Keratinocyte (primary cell): Measurements from ENCODE around the gene LSM10. TPM values are rescaled to one million over a fixed set of nuclear protein-coding genes. Genes with fewer than 3 reads are reported as not detected.

Experiments used
- DNase-seq: peaks from one replicate; pipeline ENCODE4 v3.0.0-alpha.2; 2011; ENCODE audit warnings: low read depth, missing footprints, low spot score
- FAIRE-seq: peaks from 2 replicates; lab custom pipeline; 2011; peaks lifted over from hg19 to GRCh38; lab: Jason Lieb, UNC
- H2AFZ ChIP-seq: 2 replicates; pipeline ENCODE4 v1.6.0; 2012; ENCODE audit warnings: low read length, control low read depth, inconsistent platforms; ENCODE audit not compliant: control insufficient read depth
- H3K27ac ChIP-seq: 2 replicates; pipeline ENCODE4 v1.5.1; 2011; ENCODE audit warnings: low read length; ENCODE audit not compliant: control insufficient read depth, insufficient read depth
- H3K27me3 ChIP-seq: 3 replicates; pipeline ENCODE4 v1.6.0; 2011; ENCODE audit warnings: low read length; ENCODE audit not compliant: control insufficient read depth, insufficient read depth; ENCODE audit errors: extremely low read depth
- H3K36me3 ChIP-seq, 2 experiments: 2 replicates in 1 of 2; 3 replicates in 1 of 2; pipeline ENCODE4 v1.5.1; 2011; ENCODE audit warnings: low read length in 2 of 2, mild to moderate bottlenecking in 1 of 2; ENCODE audit not compliant: control insufficient read depth in 2 of 2, insufficient read depth in 2 of 2; ENCODE audit errors: extremely low read depth in 1 of 2
- H3K4me1 ChIP-seq: 3 replicates; pipeline ENCODE4 v1.5.1; 2011; ENCODE audit warnings: low read length; ENCODE audit not compliant: control insufficient read depth, insufficient read depth; ENCODE audit errors: extremely low read depth
- H3K4me2 ChIP-seq: 3 replicates; pipeline ENCODE4 v1.6.0; 2011; ENCODE audit warnings: low read depth, low read length; ENCODE audit not compliant: control insufficient read depth, insufficient read depth; ENCODE audit errors: extremely low read depth
- H3K4me3 ChIP-seq, 3 experiments: fragments of 200-600 bp in 1 of 3; sonication (generic) in 1 of 3; 2 replicates in 2 of 3; 3 replicates in 1 of 3; pipeline ENCODE4 v1.5.1; 2011 to 2016; ENCODE audit warnings: low read length in 3 of 3, mild to moderate bottlenecking in 3 of 3, control low read depth in 2 of 3, inconsistent platforms in 1 of 3, low read depth in 1 of 3, mixed read lengths in 1 of 3, mixed run types in 1 of 3, moderate library complexity in 1 of 3; ENCODE audit not compliant: control insufficient read depth in 2 of 3, insufficient read depth in 2 of 3; ENCODE audit errors: extremely low read depth in 1 of 3
- H3K79me2 ChIP-seq: 2 replicates; pipeline ENCODE4 v1.6.0; 2012; ENCODE audit warnings: low read length; ENCODE audit not compliant: control insufficient read depth, insufficient read depth
- H3K9ac ChIP-seq: 3 replicates; pipeline ENCODE4 v1.6.0; 2011; ENCODE audit warnings: low read length; ENCODE audit not compliant: control insufficient read depth, insufficient read depth; ENCODE audit errors: extremely low read depth
- H3K9me1 ChIP-seq: 3 replicates; pipeline ENCODE4 v1.6.0; 2011; ENCODE audit warnings: low read length; ENCODE audit not compliant: control insufficient read depth, insufficient read depth; ENCODE audit errors: extremely low read depth
- H3K9me3 ChIP-seq: 2 replicates; pipeline ENCODE4 v1.5.1; 2012; ENCODE audit warnings: low read depth, low read length; ENCODE audit not compliant: control insufficient read depth
- H4K20me1 ChIP-seq: 3 replicates; pipeline ENCODE4 v1.6.0; 2011; ENCODE audit warnings: low read length; ENCODE audit not compliant: control insufficient read depth, insufficient read depth; ENCODE audit errors: extremely low read depth
- EZH2 ChIP-seq: IDR thresholded peaks from one replicate; pipeline ENCODE4 v1.6.1; 2012; ENCODE audit warnings: inconsistent platforms, mild to moderate bottlenecking, low read length, moderate library complexity
- dilution Hi-C: fragments of 300-500 bp; cut with MboI; formaldehyde crosslinking; loops from one replicate; pipeline ENCODE4 v1.7.0; 2020; ENCODE audit warnings: low sequenced_read_pairs; ENCODE audit not compliant: extremely low pct_ligation_motif_present
- polyA plus RNA-seq, 5 experiments: library from polyadenylated mRNA; depleted of rRNA in 3 of 5; stranded (reverse) in 3 of 5; stranded (forward) in 1 of 5; unstranded in 1 of 5; fragments of >200 nt; gene quantifications; 1 replicate in 1 of 5; 2 replicates in 3 of 5; 3 replicates in 1 of 5; pipeline versions ENCODE4 v1.2.1 to v1.2.3, GENCODE V29; 2011 to 2012; ENCODE audit warnings: missing spikeins in 2 of 5, low read depth in 1 of 5, low replicate concordance in 1 of 5
- TF ChIP-seq, protein P1 (sequence below), 3 experiments: IDR thresholded peaks in 1 of 3; conservative IDR thresholded peaks in 1 of 3; optimal IDR thresholded peaks in 1 of 3; 2 replicates in 2 of 3; 3 replicates in 1 of 3; pipeline versions ENCODE3 to v1.5.1; 2011; ENCODE audit warnings: low read length in 3 of 3, mild to moderate bottlenecking in 3 of 3, moderate library complexity in 2 of 3, control low read depth in 1 of 3, inconsistent platforms in 1 of 3; ENCODE audit not compliant: insufficient read depth in 2 of 3; ENCODE audit errors: extremely low read depth in 1 of 3

Gene LSM10
- polyA plus RNA-seq, 1 donor (not counting 4 experiments of a cell fraction or from before 2014, with no cell fraction given): 45.3 TPM

DNA sequence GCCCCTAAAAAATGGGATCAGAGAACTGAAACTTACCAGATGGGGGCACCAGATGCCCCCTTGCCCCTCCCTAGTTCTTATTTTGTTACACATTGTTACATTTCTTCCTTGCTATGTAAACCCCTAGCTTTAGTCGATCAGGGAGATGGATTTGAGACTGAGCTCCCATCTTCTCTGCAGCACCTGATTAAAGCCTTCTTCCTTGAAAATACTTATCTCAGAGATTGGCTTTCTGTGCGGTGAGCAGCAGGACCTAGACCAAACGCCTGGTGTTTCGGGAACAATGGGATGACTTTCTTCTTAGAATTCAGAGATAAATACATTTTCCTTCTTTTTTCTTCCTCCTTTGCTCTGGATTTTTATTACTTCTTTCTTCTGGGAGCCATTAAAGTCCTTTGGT, 16.7 kb upstream of the LSM10 start:
- H3K9ac ChIP-seq: no peak overlapping the region
- TF ChIP-seq EZH2: no peak
- TF ChIP-seq, protein P1, sequence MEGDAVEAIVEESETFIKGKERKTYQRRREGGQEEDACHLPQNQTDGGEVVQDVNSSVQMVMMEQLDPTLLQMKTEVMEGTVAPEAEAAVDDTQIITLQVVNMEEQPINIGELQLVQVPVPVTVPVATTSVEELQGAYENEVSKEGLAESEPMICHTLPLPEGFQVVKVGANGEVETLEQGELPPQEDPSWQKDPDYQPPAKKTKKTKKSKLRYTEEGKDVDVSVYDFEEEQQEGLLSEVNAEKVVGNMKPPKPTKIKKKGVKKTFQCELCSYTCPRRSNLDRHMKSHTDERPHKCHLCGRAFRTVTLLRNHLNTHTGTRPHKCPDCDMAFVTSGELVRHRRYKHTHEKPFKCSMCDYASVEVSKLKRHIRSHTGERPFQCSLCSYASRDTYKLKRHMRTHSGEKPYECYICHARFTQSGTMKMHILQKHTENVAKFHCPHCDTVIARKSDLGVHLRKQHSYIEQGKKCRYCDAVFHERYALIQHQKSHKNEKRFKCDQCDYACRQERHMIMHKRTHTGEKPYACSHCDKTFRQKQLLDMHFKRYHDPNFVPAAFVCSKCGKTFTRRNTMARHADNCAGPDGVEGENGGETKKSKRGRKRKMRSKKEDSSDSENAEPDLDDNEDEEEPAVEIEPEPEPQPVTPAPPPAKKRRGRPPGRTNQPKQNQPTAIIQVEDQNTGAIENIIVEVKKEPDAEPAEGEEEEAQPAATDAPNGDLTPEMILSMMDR (optimal IDR thresholded peaks at IDR 0.05 in 1 of 3, IDR thresholded peaks at IDR 0.05 in 1 of 3, conservative IDR thresholded peaks at IDR 0.05 in 1 of 3; ENCODE audit: extremely low read depth in 1 of 3, insufficient read depth in 2 of 3, low read length in 3 of 3): no peak
- H3K27me3 ChIP-seq: no peaks in the 10 kb centered on the region
- H3K79me2 ChIP-seq: no peaks in the 10 kb centered on the region
- no peaks in the 10 kb centered on the region for H3K9me1 ChIP-seq
- no peak overlapping the region for H2AFZ ChIP-seq
- DNase-seq: no peak
- H4K20me1 ChIP-seq: no peaks in the 10 kb centered on the region
- no peak overlapping the region for H3K4me2 ChIP-seq
- no peaks in the 10 kb centered on the region for H3K9me3 ChIP-seq
- no peak overlapping the region for H3K27ac ChIP-seq
- H3K4me3 ChIP-seq: no peak overlapping the region
- dilution Hi-C loops: no loop called here
- no peaks in the 10 kb centered on the region for H3K36me3 ChIP-seq
- no peak for FAIRE-seq
- H3K4me1 ChIP-seq: no peaks in the 10 kb centered on the region

GRCh38 chr1:36411674-36412648, 14.3 kb upstream of the LSM10 start:
- Histone ChIP-seq H3K36me3 (no peaks in the 10 kb centered on the region), H3K27ac (no peak overlapping the region), H3K9me1 (no peaks in the 10 kb centered on the region), H3K4me2 (no peak overlapping the region), H3K9ac (no peak overlapping the region), H4K20me1 (no peaks in the 10 kb centered on the region), H3K79me2 (no peaks in the 10 kb centered on the region), H3K9me3 (no peaks in the 10 kb centered on the region), H3K4me3 (no peak overlapping the region), H2AFZ (peak overlapping the region; percentile 35), H3K27me3 (no peaks in the 10 kb centered on the region), H3K4me1 (no peaks in the 10 kb centered on the region)
- dilution Hi-C loops: no loop called here
- FAIRE-seq (no peak), DNase-seq (no peak)
- TF ChIP-seq, protein P1 (optimal IDR thresholded peaks at IDR 0.05 in 1 of 3, IDR thresholded peaks at IDR 0.05 in 1 of 3, conservative IDR thresholded peaks at IDR 0.05 in 1 of 3; ENCODE audit: extremely low read depth in 1 of 3, insufficient read depth in 2 of 3, low read length in 3 of 3): peak in 1 of 3 experiments; percentile 4
- no peak for TF ChIP-seq EZH2
